HEK293 (cell line): ENCODE measurements around the gene TRNAU1AP.
A peak's percentile ranks its signal among the peaks of the same experiment; 100 is the strongest.
"Not testable (repeated sequence)": the region's sequence is repeated elsewhere in the genome, so short reads cannot be mapped to it uniquely, and the experiment has no call there.

Experiments
- CTCF ChIA-PET: fragments of 350-600 bp; formaldehyde crosslinking; extraction: SDS; loops from one replicate; lab custom pipeline; 2021; ENCODE audit warnings: antibody characterized with exemption; lab: Yijun Ruan, JAX
- POLR2A ChIA-PET: fragments of 300-600 bp; formaldehyde crosslinking; extraction: SDS; loops from one replicate; lab custom pipeline; 2020; ENCODE audit warnings: antibody characterized with exemption, inconsistent platforms; lab: Yijun Ruan, JAX
- H3K27ac ChIP-seq: fragments of 200-500 bp; sonication (Bioruptor generic); 2 replicates; pipeline ENCODE4 v1.5.1; 2014; ENCODE audit warnings: low read depth, low read length, control low read depth, inconsistent platforms; ENCODE audit errors: extremely low read depth
- H3K36me3 ChIP-seq, 2 experiments: fragments of 200-500 bp in 1 of 2; sonication (Bioruptor generic) in 1 of 2; 1 replicate in 1 of 2; 2 replicates in 1 of 2; pipeline ENCODE4 v1.5.1; 2014 to 2017; ENCODE audit warnings: inconsistent platforms in 2 of 2, low read length in 2 of 2; ENCODE audit not compliant: control insufficient read depth in 2 of 2, insufficient read depth in 1 of 2
- H3K4me1 ChIP-seq: fragments of 200-500 bp; sonication (Bioruptor generic); 2 replicates; pipeline ENCODE4 v1.5.1; 2014; ENCODE audit warnings: mild to moderate bottlenecking, low read length, inconsistent platforms; ENCODE audit not compliant: control insufficient read depth, insufficient read depth
- H3K4me3 ChIP-seq: 2 replicates; pipeline ENCODE4 v1.5.1; 2011; ENCODE audit warnings: low read depth, mild to moderate bottlenecking, control low read depth, low read length, moderate library complexity
- H3K9me3 ChIP-seq: fragments of 200-500 bp; sonication (Bioruptor generic); 2 replicates; pipeline ENCODE4 v1.5.1; 2014; ENCODE audit warnings: low read depth, low read length, inconsistent platforms; ENCODE audit not compliant: control insufficient read depth, insufficient read depth
- SETDB1 ChIP-seq: IDR thresholded peaks from one replicate; pipeline ENCODE4 v1.6.1; 2017; ENCODE audit warnings: mild to moderate bottlenecking, low read length, moderate library complexity, mixed read lengths; ENCODE audit not compliant: insufficient read length
- TRIM28 ChIP-seq: IDR thresholded peaks from 2 replicates; pipeline ENCODE4 v1.6.1; 2011; ENCODE audit warnings: low read length, control low read depth, borderline replicate concordance
- ZBTB21 ChIP-seq: fragments of 450-650 bp; formaldehyde crosslinking; IDR thresholded peaks from 2 replicates; pipeline ENCODE4 v1.5.1; 2017; ENCODE audit warnings: missing biosample characterization, missing genetic modification characterization
- ZNF140 ChIP-seq: fragments of 450-650 bp; formaldehyde crosslinking; IDR thresholded peaks from 2 replicates; pipeline ENCODE4 v1.5.1; 2016; ENCODE audit warnings: missing biosample characterization, missing genetic modification characterization
- ZNF16 ChIP-seq: fragments of 450-650 bp; formaldehyde crosslinking; IDR thresholded peaks from 2 replicates; pipeline ENCODE4 v1.5.1; 2016; ENCODE audit warnings: low read depth, missing biosample characterization, missing genetic modification characterization
- ZNF24 ChIP-seq: fragments of 450-650 bp; formaldehyde crosslinking; IDR thresholded peaks from 2 replicates; pipeline ENCODE4 v1.5.1; 2016; ENCODE audit warnings: missing biosample characterization, missing genetic modification characterization
- ZNF423 ChIP-seq: fragments of 450-650 bp; formaldehyde crosslinking; IDR thresholded peaks from 2 replicates; pipeline ENCODE4 v1.5.1; 2016; ENCODE audit warnings: missing biosample characterization, missing genetic modification characterization
- ZNF529 ChIP-seq: fragments of 450-650 bp; formaldehyde crosslinking; IDR thresholded peaks from 2 replicates; pipeline ENCODE4 v1.5.1; 2017; ENCODE audit warnings: missing genetic modification characterization, missing biosample characterization; ENCODE audit not compliant: insufficient replicate concordance
- ZNF585B ChIP-seq: fragments of 450-650 bp; formaldehyde crosslinking; IDR thresholded peaks from 2 replicates; pipeline ENCODE4 v1.5.1; 2016; ENCODE audit warnings: missing biosample characterization, missing genetic modification characterization
- ZNF830 ChIP-seq: fragments of 450-650 bp; IDR thresholded peaks from 2 replicates; pipeline ENCODE4 v1.5.0; 2018; ENCODE audit warnings: missing biosample characterization, missing genetic modification characterization, low read depth, mild to moderate bottlenecking, moderate library complexity
- TF ChIP-seq, protein P1 (sequence below): fragments of 450-650 bp; formaldehyde crosslinking; IDR thresholded peaks from 2 replicates; pipeline ENCODE4 v1.5.0; 2017; ENCODE audit warnings: missing biosample characterization, missing genetic modification characterization, borderline replicate concordance
- TF ChIP-seq, protein P2 (sequence below): fragments of 450-650 bp; formaldehyde crosslinking; optimal IDR thresholded peaks from 2 replicates; pipeline ENCODE3; 2016; ENCODE audit warnings: missing biosample characterization, mild to moderate bottlenecking, missing genetic modification characterization
- TF ChIP-seq, protein P3 (sequence below): fragments of 450-650 bp; formaldehyde crosslinking; IDR thresholded peaks from 2 replicates; pipeline ENCODE4 v1.5.1; 2016; ENCODE audit warnings: missing biosample characterization, missing genetic modification characterization
- TF ChIP-seq, protein P4 (sequence below): fragments of 450-650 bp; formaldehyde crosslinking; IDR thresholded peaks from 2 replicates; pipeline ENCODE4 v1.5.1; 2016; ENCODE audit warnings: missing biosample characterization, missing genetic modification characterization, borderline replicate concordance

TRNAU1AP gene

DNA sequence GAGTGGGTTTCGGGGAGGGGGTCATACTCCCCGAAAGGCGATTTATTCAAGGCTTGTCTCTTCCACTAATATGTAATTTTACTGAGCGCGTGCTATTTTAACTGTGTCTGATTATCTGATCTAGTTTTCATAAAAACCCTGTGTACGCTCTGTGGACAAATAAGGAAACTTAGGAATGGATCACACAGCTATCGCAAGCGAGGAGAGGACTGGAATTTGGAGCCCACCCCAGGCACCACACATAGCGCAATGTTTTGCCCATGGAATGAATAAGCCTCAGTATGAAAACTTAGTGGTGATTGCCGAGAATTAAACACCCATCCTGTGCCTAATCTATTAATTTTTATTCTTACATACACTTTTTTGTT lies 29.3 kb downstream of the TRNAU1AP start:
- Histone ChIP-seq H3K36me3 (peaks cover 14 to 40% of the 10 kb centered on the region in 2 experiments; a peak in 2 of 3 replicates), H3K4me3 (peak overlapping the region; percentile 54), H3K27ac (peak overlapping the region; percentile 79; the same call in 1 of the 2 replicates), H3K4me1 (no peaks in the 10 kb centered on the region; the same call in 1 of the 2 replicates), H3K9me3 (no peaks in the 10 kb centered on the region)
- ChIA-PET CTCF (interaction anchor here (0.7 to 3.5 kb wide), 9 partner anchors 21 to 333 kb away, joined by 3 to 25 read pairs (median 5); partner anchors contain the start of gene TRNAU1AP), POLR2A (interaction anchor here (0.5 to 3.3 kb wide), 69 partner anchors 8 to 1217 kb away, joined by 3 to 56 read pairs (median 5); partner anchors contain the start of genes ATP5IF1, FAM76A, GMEB1 and MED18)
- no peak for TF ChIP-seq ZNF529 (tag by site-specific recombination)
- TF ChIP-seq, protein P1, sequence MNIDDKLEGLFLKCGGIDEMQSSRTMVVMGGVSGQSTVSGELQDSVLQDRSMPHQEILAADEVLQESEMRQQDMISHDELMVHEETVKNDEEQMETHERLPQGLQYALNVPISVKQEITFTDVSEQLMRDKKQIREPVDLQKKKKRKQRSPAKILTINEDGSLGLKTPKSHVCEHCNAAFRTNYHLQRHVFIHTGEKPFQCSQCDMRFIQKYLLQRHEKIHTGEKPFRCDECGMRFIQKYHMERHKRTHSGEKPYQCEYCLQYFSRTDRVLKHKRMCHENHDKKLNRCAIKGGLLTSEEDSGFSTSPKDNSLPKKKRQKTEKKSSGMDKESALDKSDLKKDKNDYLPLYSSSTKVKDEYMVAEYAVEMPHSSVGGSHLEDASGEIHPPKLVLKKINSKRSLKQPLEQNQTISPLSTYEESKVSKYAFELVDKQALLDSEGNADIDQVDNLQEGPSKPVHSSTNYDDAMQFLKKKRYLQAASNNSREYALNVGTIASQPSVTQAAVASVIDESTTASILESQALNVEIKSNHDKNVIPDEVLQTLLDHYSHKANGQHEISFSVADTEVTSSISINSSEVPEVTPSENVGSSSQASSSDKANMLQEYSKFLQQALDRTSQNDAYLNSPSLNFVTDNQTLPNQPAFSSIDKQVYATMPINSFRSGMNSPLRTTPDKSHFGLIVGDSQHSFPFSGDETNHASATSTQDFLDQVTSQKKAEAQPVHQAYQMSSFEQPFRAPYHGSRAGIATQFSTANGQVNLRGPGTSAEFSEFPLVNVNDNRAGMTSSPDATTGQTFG (tag by site-specific recombination) = no peak
- no peak for TF ChIP-seq ZNF140 (tag by site-specific recombination)
- no peak for TF ChIP-seq ZNF585B
- TF ChIP-seq ZNF16 = no peak
- TF ChIP-seq, protein P2, sequence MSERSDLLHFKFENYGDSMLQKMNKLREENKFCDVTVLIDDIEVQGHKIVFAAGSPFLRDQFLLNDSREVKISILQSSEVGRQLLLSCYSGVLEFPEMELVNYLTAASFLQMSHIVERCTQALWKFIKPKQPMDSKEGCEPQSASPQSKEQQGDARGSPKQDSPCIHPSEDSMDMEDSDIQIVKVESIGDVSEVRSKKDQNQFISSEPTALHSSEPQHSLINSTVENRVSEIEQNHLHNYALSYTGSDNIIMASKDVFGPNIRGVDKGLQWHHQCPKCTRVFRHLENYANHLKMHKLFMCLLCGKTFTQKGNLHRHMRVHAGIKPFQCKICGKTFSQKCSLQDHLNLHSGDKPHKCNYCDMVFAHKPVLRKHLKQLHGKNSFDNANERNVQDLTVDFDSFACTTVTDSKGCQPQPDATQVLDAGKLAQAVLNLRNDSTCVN (tag by site-specific recombination) = no peak
- no peak for TF ChIP-seq ZBTB21
- no peak for TF ChIP-seq ZNF830 (tag by site-specific recombination)
- TF ChIP-seq SETDB1 = no peak
- no peak for TF ChIP-seq ZNF24 (tag by site-specific recombination)
- no peak for TF ChIP-seq ZNF423 (tag by site-specific recombination)
- TF ChIP-seq, all 188 proteins: peak for 0

DNA sequence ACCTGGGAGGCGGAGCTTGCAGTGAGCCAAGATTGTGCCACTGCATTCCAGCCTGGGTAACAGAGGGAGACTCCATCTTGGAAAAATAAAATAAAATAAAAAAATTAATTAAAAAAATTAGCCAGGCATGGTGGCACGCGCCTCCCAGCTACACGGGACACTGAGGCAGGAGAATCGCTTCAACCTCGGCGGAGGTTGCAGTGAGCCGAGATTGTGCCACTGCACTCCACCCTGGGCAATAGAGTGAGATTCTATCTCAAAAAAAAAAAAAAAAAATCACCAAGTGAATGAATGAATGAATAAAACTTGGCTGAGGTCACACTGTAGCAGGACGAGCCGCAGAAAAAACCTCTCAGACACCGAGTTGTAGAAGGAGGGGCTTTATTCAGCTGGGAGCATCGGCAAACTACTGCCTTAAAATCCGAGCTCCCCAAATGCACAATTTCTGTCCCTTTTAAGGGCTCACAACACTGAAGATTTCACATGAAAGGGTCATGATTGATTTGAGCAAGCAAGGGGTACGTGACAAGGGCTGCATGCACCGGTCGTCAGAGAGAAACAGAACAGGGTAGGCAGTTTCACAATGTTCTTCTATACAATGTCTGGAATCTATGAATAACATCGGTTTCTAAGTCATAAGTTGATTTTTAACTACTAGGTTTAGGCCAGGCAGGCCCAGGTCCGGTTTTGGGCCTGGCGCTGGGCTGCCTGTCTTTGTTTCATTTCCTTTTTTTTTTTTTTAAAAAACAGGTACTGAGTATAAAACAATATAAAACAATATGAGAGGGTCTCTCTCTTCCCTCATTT lies 33.9 kb downstream of the TRNAU1AP start:
- H3K9me3 ChIP-seq, H3K36me3 ChIP-seq, H3K4me3 ChIP-seq, H3K27ac ChIP-seq, CTCF ChIA-PET, H3K4me1 ChIP-seq: not testable (repeated sequence)
- POLR2A ChIA-PET = interaction anchor here (0.7 kb wide), 2 partner anchors 19 to 63 kb away, joined by 3 to 4 read pairs; no protein-coding TSS in a partner anchor

DNA sequence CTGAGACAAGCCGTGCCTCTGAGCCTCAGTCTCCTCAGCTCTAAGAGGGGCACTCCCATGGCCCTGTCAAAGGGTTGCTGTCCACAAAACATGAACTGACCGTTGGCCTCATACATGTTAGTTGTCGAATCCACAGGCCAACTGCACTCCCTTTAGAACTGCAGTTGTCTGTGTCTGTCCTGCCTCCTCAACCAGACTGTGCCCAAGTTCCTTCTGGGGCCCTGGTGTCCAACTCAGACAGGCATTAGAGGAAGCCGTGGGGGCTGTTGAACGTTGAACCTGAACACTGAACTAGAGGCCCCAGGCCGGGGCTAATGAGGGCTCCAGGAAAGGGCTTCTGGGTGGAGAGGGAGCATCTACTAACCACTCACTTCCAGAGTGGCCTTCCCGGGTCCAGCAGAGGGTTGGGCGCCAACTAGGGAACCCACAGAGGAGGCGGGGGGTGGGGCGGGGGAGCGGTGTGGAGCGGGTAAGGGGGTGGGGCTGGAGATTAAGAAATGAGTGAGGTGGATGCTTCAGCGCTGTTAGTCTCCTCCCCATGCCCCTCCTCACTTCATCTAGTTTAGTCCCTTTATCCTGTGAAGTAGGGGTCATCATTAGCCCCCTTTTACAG lies 38.9 kb downstream of the TRNAU1AP start, which contains the start of gene RAB42:
RAB42 (plus strand) TSS at position 558 of the 613 bp plus-strand sequence. CDS start 247 bp downstream, outside the sequence.
- H3K4me3 ChIP-seq = no peak within 1 kb of the TSS
- no peaks in the 10 kb centered on the region for H3K9me3 ChIP-seq
- ChIA-PET POLR2A (interaction anchor here (2.6 kb wide), 1 partner anchor 10 kb away, joined by 16 read pairs; no protein-coding TSS in a partner anchor), CTCF (no interaction called here)
- no peak within 1 kb of the TSS for H3K27ac ChIP-seq
- no peaks in the 10 kb centered on the region for H3K36me3 ChIP-seq
- H3K4me1 ChIP-seq = no peaks in the 10 kb centered on the region
- TF ChIP-seq TRIM28 = no peak
- TF ChIP-seq, protein P3, sequence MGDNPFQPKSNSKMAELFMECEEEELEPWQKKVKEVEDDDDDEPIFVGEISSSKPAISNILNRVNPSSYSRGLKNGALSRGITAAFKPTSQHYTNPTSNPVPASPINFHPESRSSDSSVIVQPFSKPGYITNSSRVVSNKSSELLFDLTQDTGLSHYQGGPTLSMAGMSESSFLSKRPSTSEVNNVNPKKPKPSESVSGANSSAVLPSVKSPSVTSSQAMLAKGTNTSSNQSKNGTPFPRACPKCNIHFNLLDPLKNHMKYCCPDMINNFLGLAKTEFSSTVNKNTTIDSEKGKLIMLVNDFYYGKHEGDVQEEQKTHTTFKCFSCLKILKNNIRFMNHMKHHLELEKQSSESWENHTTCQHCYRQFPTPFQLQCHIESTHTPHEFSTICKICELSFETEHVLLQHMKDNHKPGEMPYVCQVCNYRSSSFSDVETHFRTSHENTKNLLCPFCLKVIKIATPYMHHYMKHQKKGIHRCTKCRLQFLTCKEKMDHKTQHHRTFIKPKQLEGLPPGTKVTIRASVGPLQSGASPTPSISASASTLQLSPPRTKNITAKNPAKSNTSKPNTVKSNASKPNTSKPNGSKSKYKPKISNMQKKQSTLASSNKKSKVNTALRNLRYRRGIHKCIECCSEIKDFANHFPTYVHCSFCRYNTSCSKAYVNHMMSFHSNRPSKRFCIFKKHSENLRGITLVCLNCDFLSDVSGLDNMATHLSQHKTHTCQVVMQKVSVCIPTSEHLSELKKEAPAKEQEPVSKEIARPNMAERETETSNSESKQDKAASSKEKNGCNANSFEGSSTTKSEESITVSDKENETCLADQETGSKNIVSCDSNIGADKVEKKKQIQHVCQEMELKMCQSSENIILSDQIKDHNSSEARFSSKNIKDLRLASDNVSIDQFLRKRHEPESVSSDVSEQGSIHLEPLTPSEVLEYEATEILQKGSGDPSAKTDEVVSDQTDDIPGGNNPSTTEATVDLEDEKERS (tag by site-specific recombination) = no peak
- TF ChIP-seq, protein P4, sequence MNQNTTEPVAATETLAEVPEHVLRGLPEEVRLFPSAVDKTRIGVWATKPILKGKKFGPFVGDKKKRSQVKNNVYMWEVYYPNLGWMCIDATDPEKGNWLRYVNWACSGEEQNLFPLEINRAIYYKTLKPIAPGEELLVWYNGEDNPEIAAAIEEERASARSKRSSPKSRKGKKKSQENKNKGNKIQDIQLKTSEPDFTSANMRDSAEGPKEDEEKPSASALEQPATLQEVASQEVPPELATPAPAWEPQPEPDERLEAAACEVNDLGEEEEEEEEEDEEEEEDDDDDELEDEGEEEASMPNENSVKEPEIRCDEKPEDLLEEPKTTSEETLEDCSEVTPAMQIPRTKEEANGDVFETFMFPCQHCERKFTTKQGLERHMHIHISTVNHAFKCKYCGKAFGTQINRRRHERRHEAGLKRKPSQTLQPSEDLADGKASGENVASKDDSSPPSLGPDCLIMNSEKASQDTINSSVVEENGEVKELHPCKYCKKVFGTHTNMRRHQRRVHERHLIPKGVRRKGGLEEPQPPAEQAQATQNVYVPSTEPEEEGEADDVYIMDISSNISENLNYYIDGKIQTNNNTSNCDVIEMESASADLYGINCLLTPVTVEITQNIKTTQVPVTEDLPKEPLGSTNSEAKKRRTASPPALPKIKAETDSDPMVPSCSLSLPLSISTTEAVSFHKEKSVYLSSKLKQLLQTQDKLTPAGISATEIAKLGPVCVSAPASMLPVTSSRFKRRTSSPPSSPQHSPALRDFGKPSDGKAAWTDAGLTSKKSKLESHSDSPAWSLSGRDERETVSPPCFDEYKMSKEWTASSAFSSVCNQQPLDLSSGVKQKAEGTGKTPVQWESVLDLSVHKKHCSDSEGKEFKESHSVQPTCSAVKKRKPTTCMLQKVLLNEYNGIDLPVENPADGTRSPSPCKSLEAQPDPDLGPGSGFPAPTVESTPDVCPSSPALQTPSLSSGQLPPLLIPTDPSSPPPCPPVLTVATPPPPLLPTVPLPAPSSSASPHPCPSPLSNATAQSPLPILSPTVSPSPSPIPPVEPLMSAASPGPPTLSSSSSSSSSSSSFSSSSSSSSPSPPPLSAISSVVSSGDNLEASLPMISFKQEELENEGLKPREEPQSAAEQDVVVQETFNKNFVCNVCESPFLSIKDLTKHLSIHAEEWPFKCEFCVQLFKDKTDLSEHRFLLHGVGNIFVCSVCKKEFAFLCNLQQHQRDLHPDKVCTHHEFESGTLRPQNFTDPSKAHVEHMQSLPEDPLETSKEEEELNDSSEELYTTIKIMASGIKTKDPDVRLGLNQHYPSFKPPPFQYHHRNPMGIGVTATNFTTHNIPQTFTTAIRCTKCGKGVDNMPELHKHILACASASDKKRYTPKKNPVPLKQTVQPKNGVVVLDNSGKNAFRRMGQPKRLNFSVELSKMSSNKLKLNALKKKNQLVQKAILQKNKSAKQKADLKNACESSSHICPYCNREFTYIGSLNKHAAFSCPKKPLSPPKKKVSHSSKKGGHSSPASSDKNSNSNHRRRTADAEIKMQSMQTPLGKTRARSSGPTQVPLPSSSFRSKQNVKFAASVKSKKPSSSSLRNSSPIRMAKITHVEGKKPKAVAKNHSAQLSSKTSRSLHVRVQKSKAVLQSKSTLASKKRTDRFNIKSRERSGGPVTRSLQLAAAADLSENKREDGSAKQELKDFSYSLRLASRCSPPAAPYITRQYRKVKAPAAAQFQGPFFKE (tag by site-specific recombination) = no peak
